ENCODE results near the gene NDUFA9.

The NDUFA9 gene

GRCh38 chr12:4690760-4691159 is 41.8 kb downstream of the NDUFA9 start:
- no peak for DNase-seq (ENCODE audit: low read depth)

Data from T follicular helper cell (primary cell).